Activated CD4-positive, alpha-beta T cell treated with anti-CD3 and anti-CD28 coated beads for 24 hours (primary cell): ENCODE measurements around the gene TBC1D19.

Experiments
- DNase-seq, 2 donors: peaks; one replicate each; pipeline ENCODE4 v3.0.0-alpha.2; 2020; ENCODE audit warnings: low read depth in 2 of 2

Gene TBC1D19

GRCh38 chr4:26782168-26782829 is 198.4 kb downstream of the TBC1D19 start:
- no peak for DNase-seq

GRCh38 chr4:26782830-26783202 is 198.9 kb downstream of the TBC1D19 start:
- no peak for DNase-seq

GRCh38 chr4:26784207-26784865 is 200.5 kb downstream of the TBC1D19 start:
- DNase-seq: no peak

GRCh38 chr4:26785312-26785711 is 201.4 kb downstream of the TBC1D19 start:
- no peak for DNase-seq

- no peak for DNase-seq
Measured at GRCh38 chr4:26785810-26786209, 201.9 kb downstream of the TBC1D19 start.

- no peak for DNase-seq
Measured at GRCh38 chr4:26786916-26787315, 203.0 kb downstream of the TBC1D19 start.

- peak; percentile 16 to 28 for DNase-seq
Measured at GRCh38 chr4:26787461-26788340, 203.8 kb downstream of the TBC1D19 start.

- no peak for DNase-seq
Measured at GRCh38 chr4:26788341-26788733, 204.5 kb downstream of the TBC1D19 start.

- no peak for DNase-seq
Measured at GRCh38 chr4:26789208-26789607, 205.3 kb downstream of the TBC1D19 start.

GRCh38 chr4:26791346-26791745 is 207.5 kb downstream of the TBC1D19 start:
- no peak for DNase-seq

- DNase-seq: no peak
Measured at GRCh38 chr4:26792639-26793038, 208.8 kb downstream of the TBC1D19 start.

- DNase-seq: no peak
Measured at GRCh38 chr4:26793735-26794134, 209.9 kb downstream of the TBC1D19 start.

GRCh38 chr4:26796081-26796480 is 212.2 kb downstream of the TBC1D19 start:
- no peak for DNase-seq

GRCh38 chr4:26802790-26803189 is 218.9 kb downstream of the TBC1D19 start:
- no peak for DNase-seq

- no peak for DNase-seq
Measured at GRCh38 chr4:26803211-26803861, 219.5 kb downstream of the TBC1D19 start.

GRCh38 chr4:26804451-26804850 is 220.6 kb downstream of the TBC1D19 start:
- no peak for DNase-seq

- no peak for DNase-seq
Measured at GRCh38 chr4:26804925-26805324, 221.0 kb downstream of the TBC1D19 start.
